GM20000 (cell line): ENCODE results near the gene LEPR.

ENCODE experiments used
- DNase-seq: peaks from one replicate; pipeline ENCODE4 v3.0.0; 2012; ENCODE audit warnings: low spot score
- TF ChIP-seq, protein P1 (sequence below): IDR thresholded peaks from 2 replicates; pipeline ENCODE4 v1.5.1; 2012; ENCODE audit warnings: mild to moderate bottlenecking, control low read depth; ENCODE audit errors: extremely low read depth, missing control alignments

The LEPR gene

DNA sequence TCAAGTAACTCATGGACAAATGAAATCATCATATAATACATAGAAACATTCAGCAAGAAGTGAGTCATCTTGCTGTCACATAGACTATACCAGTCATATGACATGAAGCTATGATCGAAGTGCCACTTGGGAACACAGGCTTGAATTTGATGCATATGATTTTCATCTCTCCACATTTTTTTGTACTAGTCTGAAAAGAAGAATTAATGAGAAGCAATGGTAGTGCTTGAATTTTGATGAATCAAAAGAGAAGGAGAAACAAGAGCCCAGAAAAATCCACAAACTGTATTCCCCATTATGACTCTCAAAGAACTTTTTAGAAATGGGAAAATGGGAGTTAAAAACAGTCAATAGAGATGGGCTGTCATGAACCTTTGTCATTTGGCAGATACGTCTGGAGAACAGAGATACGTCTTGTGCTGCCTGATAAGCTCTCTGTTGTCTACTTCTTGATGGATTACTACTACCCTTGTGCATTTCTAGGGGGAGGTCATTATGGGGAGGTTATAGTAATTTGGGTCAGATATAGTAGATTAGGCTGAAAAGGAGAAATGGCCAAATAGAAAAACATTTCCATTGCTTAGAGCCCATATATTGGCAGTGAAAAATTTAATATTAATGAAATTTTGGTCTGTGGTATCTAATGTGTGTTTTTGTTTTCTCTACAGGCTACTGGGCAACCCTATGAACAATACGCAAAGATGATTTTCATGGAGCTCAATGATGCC, 8.0 kb upstream of the LEPR start:
- DNase-seq, result no peak
- TF ChIP-seq, protein P1, sequence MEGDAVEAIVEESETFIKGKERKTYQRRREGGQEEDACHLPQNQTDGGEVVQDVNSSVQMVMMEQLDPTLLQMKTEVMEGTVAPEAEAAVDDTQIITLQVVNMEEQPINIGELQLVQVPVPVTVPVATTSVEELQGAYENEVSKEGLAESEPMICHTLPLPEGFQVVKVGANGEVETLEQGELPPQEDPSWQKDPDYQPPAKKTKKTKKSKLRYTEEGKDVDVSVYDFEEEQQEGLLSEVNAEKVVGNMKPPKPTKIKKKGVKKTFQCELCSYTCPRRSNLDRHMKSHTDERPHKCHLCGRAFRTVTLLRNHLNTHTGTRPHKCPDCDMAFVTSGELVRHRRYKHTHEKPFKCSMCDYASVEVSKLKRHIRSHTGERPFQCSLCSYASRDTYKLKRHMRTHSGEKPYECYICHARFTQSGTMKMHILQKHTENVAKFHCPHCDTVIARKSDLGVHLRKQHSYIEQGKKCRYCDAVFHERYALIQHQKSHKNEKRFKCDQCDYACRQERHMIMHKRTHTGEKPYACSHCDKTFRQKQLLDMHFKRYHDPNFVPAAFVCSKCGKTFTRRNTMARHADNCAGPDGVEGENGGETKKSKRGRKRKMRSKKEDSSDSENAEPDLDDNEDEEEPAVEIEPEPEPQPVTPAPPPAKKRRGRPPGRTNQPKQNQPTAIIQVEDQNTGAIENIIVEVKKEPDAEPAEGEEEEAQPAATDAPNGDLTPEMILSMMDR, result no peak

DNA sequence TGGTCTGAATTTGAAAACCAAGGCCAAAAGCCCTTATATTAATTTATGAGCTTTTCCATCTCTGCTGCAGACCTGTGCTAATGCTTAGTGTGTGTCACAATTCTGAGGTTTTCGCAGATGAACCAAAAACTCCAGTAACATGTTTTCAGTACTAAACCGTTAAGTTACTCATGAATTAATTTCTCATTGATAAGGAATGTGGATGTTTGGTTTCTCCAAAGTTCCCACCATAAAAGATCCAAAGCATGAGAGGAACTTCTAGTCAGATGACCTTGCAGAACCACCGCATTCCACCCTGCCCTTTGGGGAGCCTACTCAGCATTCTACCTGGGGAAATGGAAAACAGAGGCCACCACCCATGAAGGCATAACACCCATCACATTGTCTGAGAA, 7.5 kb upstream of the LEPR start:
- no peak for DNase-seq
- TF ChIP-seq, protein P1, result no peak

DNA sequence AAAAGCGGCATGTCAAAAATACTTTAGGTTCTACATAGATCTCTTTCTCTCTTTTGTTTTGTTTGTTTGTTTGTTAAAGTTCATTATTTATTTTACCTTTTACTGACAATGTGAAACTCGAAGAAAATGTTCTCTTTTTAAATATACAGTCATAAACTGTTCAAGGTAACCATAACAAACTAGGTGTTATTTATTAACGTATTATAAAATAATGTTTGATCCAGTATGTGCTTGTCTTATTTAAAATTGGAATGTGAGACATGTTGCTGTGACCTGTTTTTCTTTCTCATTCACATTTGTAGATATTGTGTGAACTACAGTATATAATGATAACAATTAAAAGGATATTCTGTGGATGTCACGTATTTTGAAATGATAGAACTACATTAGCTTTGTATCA, 5.9 kb upstream of the LEPR start:
- TF ChIP-seq, protein P1, result no peak
- DNase-seq, result no peak

DNA sequence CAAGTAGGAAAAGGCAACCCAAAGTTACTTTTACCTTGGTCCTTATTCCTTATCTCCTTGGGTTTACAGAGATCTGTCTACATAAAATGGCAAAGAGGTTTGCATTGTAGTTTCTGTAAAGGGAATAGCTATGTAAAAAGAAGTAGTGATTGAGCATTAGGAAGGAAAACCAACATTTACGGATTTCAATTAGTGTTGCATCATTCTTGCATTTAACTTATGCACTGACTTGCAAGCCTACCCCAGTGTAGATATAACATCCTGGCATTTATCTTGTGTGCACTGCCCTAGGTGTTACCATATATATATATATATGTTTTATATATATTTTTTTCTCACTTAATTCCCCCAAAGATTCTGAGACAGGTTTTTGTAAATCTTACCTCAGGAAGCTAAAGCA, 3.7 kb upstream of the LEPR start:
- TF ChIP-seq, protein P1, result no peak
- no peak for DNase-seq

DNA sequence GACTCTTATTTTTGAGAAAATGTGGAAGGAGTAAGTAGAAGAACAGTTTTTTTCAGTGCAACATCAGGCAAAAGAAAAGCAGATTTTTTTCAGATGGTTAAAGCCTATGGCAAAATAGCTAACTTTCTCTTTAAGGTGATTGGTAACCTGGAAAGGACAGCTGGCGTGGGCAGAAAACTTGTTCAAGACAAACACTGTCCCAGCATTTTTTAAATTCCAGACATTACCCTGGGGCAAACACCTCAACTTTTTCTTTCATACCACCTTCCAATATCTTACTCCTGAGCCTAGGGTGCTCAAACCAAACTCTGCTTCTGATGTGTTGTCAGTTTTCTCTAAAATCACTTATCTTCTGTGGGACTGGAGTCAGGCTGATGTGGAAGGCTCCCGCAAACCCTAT, 2.7 kb upstream of the LEPR start:
- TF ChIP-seq, protein P1, result no peak
- DNase-seq, result no peak

DNA sequence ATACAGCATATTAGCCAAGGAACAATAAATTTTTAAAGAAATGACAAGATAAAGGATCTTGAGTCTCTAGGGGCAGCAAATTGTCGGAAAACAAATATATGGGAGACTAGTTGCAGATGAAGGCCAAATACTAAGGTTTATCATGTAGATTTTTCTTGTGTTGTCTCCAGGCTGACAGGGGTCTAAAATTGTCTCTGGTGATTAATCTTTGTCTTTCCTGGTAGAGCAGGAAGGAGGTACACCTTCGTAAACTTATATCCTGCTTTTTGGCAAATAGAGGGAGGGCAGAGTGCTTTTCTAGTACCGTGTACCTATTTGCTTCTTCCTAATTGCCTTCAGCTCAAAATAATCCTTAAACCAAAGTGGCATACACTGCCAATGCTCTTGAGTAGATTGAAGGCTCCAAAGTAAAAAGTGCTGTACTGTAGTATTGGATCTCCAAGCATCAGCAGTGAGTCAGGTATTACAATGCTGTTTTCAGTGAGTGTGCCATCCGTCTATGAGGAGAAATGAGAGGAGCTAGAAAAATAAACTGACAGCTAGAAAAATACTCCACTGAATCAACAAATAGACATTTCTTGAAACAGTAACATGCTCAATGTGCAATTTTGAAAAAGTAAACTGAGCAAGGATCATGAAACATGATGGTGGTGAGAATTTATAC, 1.8 kb upstream of the LEPR start:
- DNase-seq, result no peak
- TF ChIP-seq, protein P1, result no peak
